Spleen (tissue), 11 donors: ENCODE results near the gene SPG11. TPM values are rescaled to one million over a fixed set of nuclear protein-coding genes. Genes with fewer than 3 reads are reported as not detected.
A peak's percentile ranks its signal among the peaks of the same experiment; 100 is the strongest.

Experiments used
- DNase-seq: peaks from one replicate; pipeline ENCODE4 v3.0.0-alpha.2; 2020
- H3K27ac ChIP-seq, 8 donors: fragments of 200-600 bp; sonication (generic) in 7 of 8; 1 replicate in 4 of 8; 2 replicates in 4 of 8; pipeline versions ENCODE4 v1.5.0 to v1.8.0; 2016 to 2021; ENCODE audit warnings: inconsistent platforms in 4 of 8, mild to moderate bottlenecking in 4 of 8, moderate library complexity in 1 of 8
- H3K27me3 ChIP-seq, 7 donors: fragments of 200-600 bp; sonication (generic) in 6 of 7; replicated peaks in 1 of 7; 1 replicate in 4 of 7; 2 replicates in 3 of 7; pipeline versions ENCODE4 v1.5.0 to v1.8.0; 2016 to 2021; ENCODE audit warnings: inconsistent platforms in 3 of 7, mild to moderate bottlenecking in 1 of 7
- H3K36me3 ChIP-seq, 6 donors: fragments of 200-600 bp; sonication (generic) in 5 of 6; 1 replicate in 4 of 6; 2 replicates in 2 of 6; pipeline versions ENCODE4 v1.5.0 to v1.8.0; 2016 to 2021; ENCODE audit warnings: inconsistent platforms in 2 of 6
- H3K4me1 ChIP-seq, 6 donors: fragments of 200-600 bp; sonication (generic) in 5 of 6; 1 replicate in 3 of 6; 2 replicates in 3 of 6; pipeline versions ENCODE4 v1.5.0 to v1.8.0; 2016 to 2021; ENCODE audit warnings: inconsistent platforms in 3 of 6
- H3K4me3 ChIP-seq, 8 donors: fragments of 200-600 bp; sonication (generic) in 7 of 8; 1 replicate in 4 of 8; 2 replicates in 4 of 8; pipeline versions ENCODE4 v1.5.0 to v1.8.0; 2016 to 2021; ENCODE audit warnings: inconsistent platforms in 4 of 8, mild to moderate bottlenecking in 4 of 8, moderate library complexity in 2 of 8
- H3K9me3 ChIP-seq, 8 donors: fragments of 200-600 bp; sonication (generic) in 7 of 8; 1 replicate in 4 of 8; 2 replicates in 4 of 8; pipeline versions ENCODE4 v1.5.0 to v1.8.0; 2016 to 2021; ENCODE audit warnings: inconsistent platforms in 4 of 8
- POLR2A ChIP-seq, 3 donors: fragments of 450-650 bp; IDR thresholded peaks; one replicate each; pipeline ENCODE4 v1.5.1; 2017; ENCODE audit warnings: antibody characterized with exemption in 3 of 3, mild to moderate bottlenecking in 1 of 3
- POLR2AphosphoS5 ChIP-seq, 3 donors: sonication (generic); formaldehyde crosslinking; IDR thresholded peaks; one replicate each; pipeline ENCODE4 v1.5.1; 2017; ENCODE audit warnings: antibody characterized with exemption in 3 of 3
- WGBS, 5 donors: extraction: QIAGEN DNeasy Blood & Tissue Kit in 3 of 5; methylation state at CpG; one replicate each; pipeline versions ENCODE4 v1.1.5 to v1.1.7; 2013 to 2018; 5-methylcytosine and 5-hydroxymethylcytosine counted together
- intact Hi-C: fragments of 100-400 bp; cut with DNase I; formaldehyde crosslinking; loops from one replicate; pipeline ENCODE4 v1.15.0; 2023; ENCODE audit warnings: low total_unique reads
- polyA plus RNA-seq, 3 donors: library from polyadenylated mRNA; stranded (reverse); fragments of 200-250 nt; gene quantifications; one replicate each; pipeline ENCODE4 v1.2.1, GENCODE V29; 2013
- total RNA-seq, 7 donors: library from RNA; depleted of rRNA in 3 of 7; stranded (reverse); fragments of >200 nt in 3 of 7; fragmentation: NEBNext Ultra II Directional in 4 of 7; extraction: Animal tissue kit (Norgen Biotek cat#: 25700) in 4 of 7; gene quantifications; one replicate each; pipeline versions ENCODE4 v1.1.0 to v1.2.1, GENCODE V29; 2016 to 2021
- TF ChIP-seq, protein P1 (sequence below), 11 experiments: fragments of 200-600 bp in 7 of 11; fragments of 450-650 bp in 4 of 11; sonication (generic) in 4 of 11; IDR thresholded peaks in 8 of 11; conservative IDR thresholded peaks in 3 of 11; 1 replicate in 7 of 11; 2 replicates in 4 of 11; pipeline versions ENCODE4 v1.4.0 to v1.8.0; 2016 to 2021; ENCODE audit warnings: antibody characterized with exemption in 11 of 11, inconsistent platforms in 4 of 11, mild to moderate bottlenecking in 1 of 11
- donor health status: healthy with polysubstance abuse.
- donor health status: DM: no; HTN: no; CAD: no; lungs with moderate emphysema.
- donor health status: DM: no; HTN: no; CAD: no.
- donor health status: Bipolar disorder and iron deficiency.
- donor health status: healthy.
- donor health status: DM: no; HTN: no; CAD: no.
- donor health status: DM: yes; HTN: yes; CAD: no.

Gene SPG11
- total and polyA plus RNA-seq, 10 donors = 37.4 to 218 (median 143) TPM

DNA sequence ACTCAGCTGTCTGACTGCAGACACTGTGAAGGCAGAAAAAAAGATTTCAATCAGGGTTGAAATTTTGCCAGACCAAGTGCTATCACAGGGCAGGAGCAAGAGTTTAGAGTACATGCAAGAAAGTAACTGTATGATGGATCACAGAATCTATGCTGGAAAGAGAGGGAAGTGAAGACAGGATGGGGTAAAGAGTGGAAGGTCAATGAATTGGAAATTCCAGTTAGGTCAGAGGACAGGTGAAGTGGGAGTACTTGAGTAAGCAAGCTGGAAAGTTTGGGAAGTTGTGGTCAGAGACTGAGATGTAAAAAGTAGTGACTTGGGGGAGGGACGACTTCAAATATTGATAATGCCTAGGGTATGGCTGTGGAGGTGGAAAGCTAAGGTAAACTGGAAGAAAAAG is 7.2 kb downstream of the SPG11 start:
- H3K27ac ChIP-seq = no peak overlapping the region
- DNase-seq = no peak
- H3K27me3 ChIP-seq = no peaks in the 10 kb centered on the region
- TF ChIP-seq, protein P1, sequence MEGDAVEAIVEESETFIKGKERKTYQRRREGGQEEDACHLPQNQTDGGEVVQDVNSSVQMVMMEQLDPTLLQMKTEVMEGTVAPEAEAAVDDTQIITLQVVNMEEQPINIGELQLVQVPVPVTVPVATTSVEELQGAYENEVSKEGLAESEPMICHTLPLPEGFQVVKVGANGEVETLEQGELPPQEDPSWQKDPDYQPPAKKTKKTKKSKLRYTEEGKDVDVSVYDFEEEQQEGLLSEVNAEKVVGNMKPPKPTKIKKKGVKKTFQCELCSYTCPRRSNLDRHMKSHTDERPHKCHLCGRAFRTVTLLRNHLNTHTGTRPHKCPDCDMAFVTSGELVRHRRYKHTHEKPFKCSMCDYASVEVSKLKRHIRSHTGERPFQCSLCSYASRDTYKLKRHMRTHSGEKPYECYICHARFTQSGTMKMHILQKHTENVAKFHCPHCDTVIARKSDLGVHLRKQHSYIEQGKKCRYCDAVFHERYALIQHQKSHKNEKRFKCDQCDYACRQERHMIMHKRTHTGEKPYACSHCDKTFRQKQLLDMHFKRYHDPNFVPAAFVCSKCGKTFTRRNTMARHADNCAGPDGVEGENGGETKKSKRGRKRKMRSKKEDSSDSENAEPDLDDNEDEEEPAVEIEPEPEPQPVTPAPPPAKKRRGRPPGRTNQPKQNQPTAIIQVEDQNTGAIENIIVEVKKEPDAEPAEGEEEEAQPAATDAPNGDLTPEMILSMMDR (IDR thresholded peaks at IDR 0.05 in 8 of 11, conservative IDR thresholded peaks at IDR 0.05 in 3 of 11) = no peak
- TF ChIP-seq POLR2A (IDR thresholded peaks at IDR 0.05) (no peak), POLR2AphosphoS5 (IDR thresholded peaks at IDR 0.05) (no peak)
- peaks cover 0 to 93% (median 68%) of the 10 kb centered on the region in 6 donors for H3K36me3 ChIP-seq
- intact Hi-C loops = no loop called here
- 83 to 91% (median 87%) methylated on average over 1 of the region's 1 CpG for WGBS, 5 donors
- no peaks in the 10 kb centered on the region for H3K9me3 ChIP-seq
- H3K4me1 ChIP-seq = peaks cover 0 to 60% (median 20%) of the 10 kb centered on the region in 6 donors
- H3K4me3 ChIP-seq = no peak overlapping the region

DNA sequence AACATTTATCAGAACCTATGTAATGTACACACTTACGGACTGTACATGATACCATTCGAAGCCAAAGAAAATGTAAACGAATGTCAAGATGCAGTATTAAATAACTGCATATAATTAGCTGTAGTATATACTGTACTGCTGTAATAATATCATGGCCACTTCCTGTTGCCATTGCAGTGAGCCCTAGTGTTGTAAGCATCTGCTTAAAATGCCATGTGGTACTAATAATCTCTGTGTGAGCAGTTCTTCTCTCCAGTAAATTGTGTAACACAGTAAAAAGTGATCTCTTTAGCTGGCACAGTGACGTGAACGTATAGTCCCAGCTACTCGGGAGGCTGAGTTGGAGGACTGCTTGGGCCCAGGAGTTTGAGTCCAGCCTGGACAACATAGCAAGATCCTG is 8.6 kb downstream of the SPG11 start:
- no peaks in the 10 kb centered on the region for H3K9me3 ChIP-seq
- intact Hi-C loops = no loop called here
- DNase-seq = no peak
- H3K36me3 ChIP-seq = peaks cover 0 to 100% (median 79%) of the 10 kb centered on the region in 6 donors
- peaks cover 0 to 56% (median 10%) of the 10 kb centered on the region in 6 donors for H3K4me1 ChIP-seq
- no peak overlapping the region for H3K4me3 ChIP-seq
- no peak for TF ChIP-seq POLR2A (IDR thresholded peaks at IDR 0.05)
- peak in 1 of 3 donors; percentile 35 for TF ChIP-seq POLR2AphosphoS5 (IDR thresholded peaks at IDR 0.05)
- peak overlapping the region in 3 of 8 donors; percentile 24 to 58 (median 25) for H3K27ac ChIP-seq
- H3K27me3 ChIP-seq = no peaks in the 10 kb centered on the region
- 71 to 95% (median 88%) methylated on average over 6 of the region's 6 CpGs for WGBS, 5 donors

DNA sequence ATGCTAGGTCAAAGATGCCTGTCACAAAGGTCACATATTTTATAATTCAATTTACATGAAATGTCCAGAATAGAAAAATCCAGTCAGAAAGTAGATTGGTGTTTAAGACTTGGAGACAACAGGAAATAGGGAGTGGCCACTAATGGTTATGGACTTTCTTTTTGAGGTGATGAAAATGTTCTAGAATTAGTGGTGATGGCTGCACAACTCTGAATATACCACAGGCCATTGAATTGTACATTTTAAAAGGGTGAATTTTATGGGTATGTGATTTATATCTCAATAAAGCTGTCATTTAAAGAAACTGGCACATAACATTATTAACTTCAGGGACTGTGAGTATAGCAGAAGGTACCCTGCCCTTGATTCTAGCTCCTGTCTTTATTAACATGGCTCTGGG is 15.8 kb downstream of the SPG11 start:
- no peak overlapping the region for H3K4me3 ChIP-seq
- intact Hi-C loops = loop anchor here (10.0 kb wide), 1 partner anchor 53 kb away; no protein-coding TSS in a partner anchor
- TF ChIP-seq POLR2A (IDR thresholded peaks at IDR 0.05) = no peak
- TF ChIP-seq, protein P1 (IDR thresholded peaks at IDR 0.05 in 8 of 11, conservative IDR thresholded peaks at IDR 0.05 in 3 of 11) = no peak
- no peak for TF ChIP-seq POLR2AphosphoS5 (IDR thresholded peaks at IDR 0.05)
- peaks cover 0 to 4% (median 0%) of the 10 kb centered on the region in 8 donors for H3K9me3 ChIP-seq
- H3K36me3 ChIP-seq = peaks cover 0 to 98% (median 67%) of the 10 kb centered on the region in 6 donors
- no peak overlapping the region for H3K27ac ChIP-seq
- no peaks in the 10 kb centered on the region for H3K27me3 ChIP-seq
- peaks cover 0 to 83% (median 17%) of the 10 kb centered on the region in 6 donors for H3K4me1 ChIP-seq
- no peak for DNase-seq

DNA sequence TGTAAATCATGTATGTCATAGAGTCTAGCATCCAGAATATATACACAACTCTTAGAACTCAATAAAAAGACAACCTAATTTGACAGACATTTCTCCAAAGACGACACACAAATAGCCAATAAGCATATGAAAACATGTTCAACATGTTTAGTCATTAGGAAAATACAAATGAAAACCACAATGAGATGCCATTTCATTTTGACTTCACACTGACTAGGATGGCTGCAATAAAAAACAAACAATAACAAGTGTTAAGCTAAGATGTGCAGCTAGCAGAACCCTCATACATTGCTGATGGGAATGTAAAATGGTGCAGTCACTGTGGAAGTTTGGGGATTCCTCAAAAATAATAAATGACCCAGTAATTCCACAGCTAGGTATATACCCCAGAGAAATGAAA is 16.4 kb downstream of the SPG11 start:
- Histone ChIP-seq H3K9me3 (peaks cover 0 to 4% (median 0%) of the 10 kb centered on the region in 8 donors), H3K4me1 (peaks cover 0 to 84% (median 17%) of the 10 kb centered on the region in 6 donors), H3K4me3 (no peak overlapping the region), H3K36me3 (peaks cover 0 to 98% (median 62%) of the 10 kb centered on the region in 6 donors), H3K27ac (no peak overlapping the region), H3K27me3 (no peaks in the 10 kb centered on the region)
- TF ChIP-seq, protein P1 (IDR thresholded peaks at IDR 0.05 in 8 of 11, conservative IDR thresholded peaks at IDR 0.05 in 3 of 11) = no peak
- no peak for TF ChIP-seq POLR2A (IDR thresholded peaks at IDR 0.05)
- TF ChIP-seq POLR2AphosphoS5 (IDR thresholded peaks at IDR 0.05) = no peak
- intact Hi-C loops = loop anchor here (10.0 kb wide), 1 partner anchor 52 kb away; no protein-coding TSS in a partner anchor
- no peak for DNase-seq
- 74 to 95% (median 88%) methylated on average over 1 of the region's 1 CpG for WGBS, 5 donors
